ENCODE measurements around the gene MDK. TPM values are rescaled to one million over a fixed set of nuclear protein-coding genes. Genes with fewer than 3 reads are reported as not detected.

The MDK gene
- total and polyA plus RNA-seq, 2 of the 13 experiments (the other 11 are each of a cell fraction or from before 2014, with no cell fraction given) = 312 to 407 TPM

DNA sequence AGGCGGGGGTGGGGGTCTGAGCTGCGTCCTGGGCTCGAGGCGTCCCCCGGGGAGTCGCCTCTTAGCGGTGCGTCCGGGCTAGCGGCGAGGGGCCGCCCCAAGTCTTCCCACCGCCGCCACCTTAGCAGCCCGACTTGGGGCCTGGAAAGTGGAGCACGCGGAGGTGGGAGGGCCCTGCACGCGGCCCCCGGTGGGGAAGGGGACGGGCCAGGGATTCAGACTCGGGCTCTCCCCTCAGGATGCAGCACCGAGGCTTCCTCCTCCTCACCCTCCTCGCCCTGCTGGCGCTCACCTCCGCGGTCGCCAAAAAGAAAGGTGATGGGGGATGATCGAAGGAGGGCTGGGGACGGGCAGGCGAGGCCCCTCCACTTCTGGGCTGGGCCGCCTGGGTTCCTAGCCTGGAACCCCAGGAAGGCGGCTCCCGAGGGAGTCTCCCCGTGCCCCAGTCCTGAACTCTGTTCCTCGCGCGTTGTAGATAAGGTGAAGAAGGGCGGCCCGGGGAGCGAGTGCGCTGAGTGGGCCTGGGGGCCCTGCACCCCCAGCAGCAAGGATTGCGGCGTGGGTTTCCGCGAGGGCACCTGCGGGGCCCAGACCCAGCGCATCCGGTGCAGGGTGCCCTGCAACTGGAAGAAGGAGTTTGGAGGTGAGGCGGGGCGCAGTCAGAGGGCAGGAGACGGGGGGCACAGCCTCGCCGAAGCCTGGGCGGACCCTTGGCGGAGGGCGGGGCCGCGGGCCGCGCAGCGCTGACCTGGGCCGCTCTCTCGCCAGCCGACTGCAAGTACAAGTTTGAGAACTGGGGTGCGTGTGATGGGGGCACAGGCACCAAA is 563 bp downstream of the MDK start (continued):
- no peak for TF ChIP-seq ZNF512 (CRISPR knock-in tag; IDR thresholded peaks at IDR 0.05)
- no peak for TF ChIP-seq ZNF772 (CRISPR knock-in tag; IDR thresholded peaks at IDR 0.05)
- TF ChIP-seq ZBTB34 (CRISPR knock-in tag; IDR thresholded peaks at IDR 0.05) = no peak
- 0 out of 2 replicates have a peak, but pooled peaks have one; percentile 27 for TF ChIP-seq ZNF263 (CRISPR knock-in tag; IDR thresholded peaks at IDR 0.05)
- peak; percentile 58 for TF ChIP-seq HNRNPK (IDR thresholded peaks at IDR 0.05; ENCODE audit: low read depth, low read length, poor library complexity, severe bottlenecking)
- peak; percentile 54; the same call in 1 of the 2 replicates for TF ChIP-seq RBFOX2 (IDR thresholded peaks at IDR 0.05; ENCODE audit: low read depth, low read length)
- no peak for TF ChIP-seq SAFB2 (CRISPR knock-in tag; IDR thresholded peaks at IDR 0.05; ENCODE audit: borderline replicate concordance, low read depth)
- no peak for TF ChIP-seq HNF1A (IDR thresholded peaks at IDR 0.05; ENCODE audit: low read depth)
- no peak for TF ChIP-seq HNF1A (CRISPR knock-in tag; IDR thresholded peaks at IDR 0.05; ENCODE audit: borderline replicate concordance)
- TF ChIP-seq THRA (CRISPR knock-in tag; IDR thresholded peaks at IDR 0.05; ENCODE audit: borderline replicate concordance) = no peak; the same call in 1 of the 2 replicates
- no peak for TF ChIP-seq ZNF672 (CRISPR knock-in tag; IDR thresholded peaks at IDR 0.05)
- no peak for TF ChIP-seq ZNF33B (CRISPR knock-in tag; IDR thresholded peaks at IDR 0.05)
- no peak for TF ChIP-seq FOSL2 (CRISPR knock-in tag; IDR thresholded peaks at IDR 0.05)
- TF ChIP-seq HMG20B (CRISPR knock-in tag; conservative IDR thresholded peaks at IDR 0.05) = no peak
- no peak for TF ChIP-seq JARID2 (CRISPR knock-in tag; IDR thresholded peaks at IDR 0.05; ENCODE audit: insufficient replicate concordance)
- TF ChIP-seq FIP1L1 (IDR thresholded peaks at IDR 0.05; ENCODE audit: borderline replicate concordance, insufficient read depth, low read depth, low read length) = no peak
- 0 out of 2 replicates have a peak, but pooled peaks have one; percentile 46 for TF ChIP-seq IRF2 (CRISPR knock-in tag; IDR thresholded peaks at IDR 0.05)
- TF ChIP-seq ZBTB7A (CRISPR knock-in tag; IDR thresholded peaks at IDR 0.05) = peak; percentile 48; the same call in 1 of the 2 replicates
- no peak for TF ChIP-seq CHD2 (IDR thresholded peaks at IDR 0.05; ENCODE audit: low read depth, low read length)
- TF ChIP-seq ZNF17 (CRISPR knock-in tag; IDR thresholded peaks at IDR 0.05) = no peak

Data from HepG2 (cell line).